Vagina (tissue), 2 donors: ENCODE results near the gene ID3.
"Not testable (repeated sequence)": the region's sequence is repeated elsewhere in the genome, so short reads cannot be mapped to it uniquely, and the experiment has no call there.

Experiments
- CTCF ChIP-seq, 3 experiments: fragments of 450-650 bp in 2 of 3; fragments of 200-600 bp in 1 of 3; sonication (generic) in 1 of 3; IDR thresholded peaks; one replicate each; pipeline ENCODE4 v1.5.1; 2017 to 2019; ENCODE audit warnings: antibody characterized with exemption in 3 of 3, mild to moderate bottlenecking in 2 of 3, moderate library complexity in 2 of 3
- POLR2AphosphoS5 ChIP-seq, 2 donors: sonication (generic); formaldehyde crosslinking; IDR thresholded peaks; one replicate each; pipeline ENCODE4 v1.9.0; 2017; ENCODE audit warnings: antibody characterized with exemption in 2 of 2, mild to moderate bottlenecking in 2 of 2, low read depth in 1 of 2; ENCODE audit not compliant: insufficient read depth in 1 of 2

GRCh38 chr1:23583727-23584126 lies 24.4 kb upstream of the ID3 start:
- not testable (repeated sequence) for TF ChIP-seq POLR2AphosphoS5 (IDR thresholded peaks at IDR 0.05; ENCODE audit: insufficient read depth in 1 of 2, low read depth in 1 of 2); CTCF (IDR thresholded peaks at IDR 0.05)
